C4-2B (cell line): ENCODE data around the gene CCL3.

Source experiments
- CTCF ChIP-seq: fragments of 450-650 bp; conservative IDR thresholded peaks from 2 replicates; pipeline ENCODE4 v1.5.1; 2017; ENCODE audit warnings: mild to moderate bottlenecking
- ZFX ChIP-seq: fragments of 450-650 bp; IDR thresholded peaks from 2 replicates; pipeline ENCODE4 v1.6.1; 2017

- TF ChIP-seq CTCF = no peak
- TF ChIP-seq ZFX = no peak
These were observed 34.8 kb downstream of the CCL3 start for GRCh38 chr17:36055171-36055570.
